Measurements from ENCODE around the gene ZDHHC14.

ZDHHC14 gene

GRCh38 chr6:157569543-157569942 lies 188.6 kb downstream of the ZDHHC14 start:
- peak overlapping the region; percentile 71 for H3K4me2 ChIP-seq (ENCODE audit: low read length)
- peaks cover 62% of the 10 kb centered on the region for H3K4me1 ChIP-seq (ENCODE audit: control insufficient read depth, low read length)

GRCh38 chr6:157570104-157570503 lies 189.1 kb downstream of the ZDHHC14 start:
- Histone ChIP-seq H3K9me2 (replicated peaks; ENCODE audit: control insufficient read depth, low read length) (no peaks in the 10 kb centered on the region), H3K36me3 (ENCODE audit: control insufficient read depth, low read length) (no peaks in the 10 kb centered on the region), H3K9me3 (ENCODE audit: control insufficient read depth, insufficient read depth, low read length) (peaks cover 5% of the 10 kb centered on the region; the same call in 1 of the 2 replicates), H3K4me3 (ENCODE audit: low read length) (peak overlapping the region; percentile 41), H3K27me3 (ENCODE audit: control insufficient read depth, low read length) (no peaks in the 10 kb centered on the region), H3K27ac (ENCODE audit: low read depth, low read length) (peak overlapping the region; percentile 90), H3K79me2 (ENCODE audit: control insufficient read depth, low read length) (no peaks in the 10 kb centered on the region), H3F3A (ENCODE audit: control insufficient read depth, insufficient read depth) (peaks cover 32% of the 10 kb centered on the region), H3K4me1 (ENCODE audit: control insufficient read depth, low read length) (peaks cover 57% of the 10 kb centered on the region), H4K20me1 (ENCODE audit: control insufficient read depth, insufficient read depth, low read depth, low read length) (no peaks in the 10 kb centered on the region), H3K4me2 (ENCODE audit: low read length) (peak overlapping the region; percentile 71)
- TF ChIP-seq EZH2phosphoT487 (IDR thresholded peaks at IDR 0.05; ENCODE audit: borderline replicate concordance, low read length) (no peak), CTCF (IDR thresholded peaks at IDR 0.05; ENCODE audit: low read depth, low read length, poor library complexity, severe bottlenecking) (no peak)

More at GRCh38 chr6:157569543-157569942, 188.6 kb downstream of the ZDHHC14 start:
- TF ChIP-seq CTCF (IDR thresholded peaks at IDR 0.05; ENCODE audit: low read depth, low read length, poor library complexity, severe bottlenecking), result no peak
- TF ChIP-seq EZH2phosphoT487 (IDR thresholded peaks at IDR 0.05; ENCODE audit: borderline replicate concordance, low read length), result no peak
- Histone ChIP-seq H3K9me2 (replicated peaks; ENCODE audit: control insufficient read depth, low read length) (no peaks in the 10 kb centered on the region), H3K9me3 (ENCODE audit: control insufficient read depth, insufficient read depth, low read length) (peaks cover 5% of the 10 kb centered on the region; the same call in 1 of the 2 replicates), H3K79me2 (ENCODE audit: control insufficient read depth, low read length) (no peaks in the 10 kb centered on the region), H3F3A (ENCODE audit: control insufficient read depth, insufficient read depth) (peaks cover 32% of the 10 kb centered on the region), H3K27me3 (ENCODE audit: control insufficient read depth, low read length) (no peaks in the 10 kb centered on the region), H3K4me3 (ENCODE audit: low read length) (peak overlapping the region; percentile 40; the same call in 1 of the 2 replicates), H4K20me1 (ENCODE audit: control insufficient read depth, insufficient read depth, low read depth, low read length) (no peaks in the 10 kb centered on the region), H3K27ac (ENCODE audit: low read depth, low read length) (peak overlapping the region; percentile 90), H3K36me3 (ENCODE audit: control insufficient read depth, low read length) (no peaks in the 10 kb centered on the region)

- Histone ChIP-seq H4K20me1 (ENCODE audit: control insufficient read depth, insufficient read depth, low read depth, low read length) (no peaks in the 10 kb centered on the region), H3K27ac (ENCODE audit: low read depth, low read length) (peak overlapping the region; percentile 90), H3K4me3 (ENCODE audit: low read length) (peak overlapping the region; percentile 52), H3K27me3 (ENCODE audit: control insufficient read depth, low read length) (no peaks in the 10 kb centered on the region), H3K9me2 (replicated peaks; ENCODE audit: control insufficient read depth, low read length) (no peaks in the 10 kb centered on the region), H3K79me2 (ENCODE audit: control insufficient read depth, low read length) (no peaks in the 10 kb centered on the region), H3K36me3 (ENCODE audit: control insufficient read depth, low read length) (no peaks in the 10 kb centered on the region), H3K4me1 (ENCODE audit: control insufficient read depth, low read length) (peaks cover 54% of the 10 kb centered on the region), H3F3A (ENCODE audit: control insufficient read depth, insufficient read depth) (peaks cover 32% of the 10 kb centered on the region), H3K9me3 (ENCODE audit: control insufficient read depth, insufficient read depth, low read length) (peaks cover 5% of the 10 kb centered on the region; the same call in 1 of the 2 replicates), H3K4me2 (ENCODE audit: low read length) (peak overlapping the region; percentile 71)
- no peak for TF ChIP-seq EZH2phosphoT487 (IDR thresholded peaks at IDR 0.05; ENCODE audit: borderline replicate concordance, low read length)
- TF ChIP-seq CTCF (IDR thresholded peaks at IDR 0.05; ENCODE audit: low read depth, low read length, poor library complexity, severe bottlenecking), result no peak
These were observed 189.8 kb downstream of the ZDHHC14 start for GRCh38 chr6:157570752-157571151.
